Measurements from ENCODE around the gene IER5. TPM values are rescaled to one million over a fixed set of nuclear protein-coding genes. Genes with fewer than 3 reads are reported as not detected.
"Not testable (repeated sequence)": the region's sequence is repeated elsewhere in the genome, so short reads cannot be mapped to it uniquely, and the experiment has no call there.

Gene IER5
- polyA plus RNA-seq, 1 of the 3 experiments (the other 2 are of a cell fraction), result 52.9 TPM

DNA sequence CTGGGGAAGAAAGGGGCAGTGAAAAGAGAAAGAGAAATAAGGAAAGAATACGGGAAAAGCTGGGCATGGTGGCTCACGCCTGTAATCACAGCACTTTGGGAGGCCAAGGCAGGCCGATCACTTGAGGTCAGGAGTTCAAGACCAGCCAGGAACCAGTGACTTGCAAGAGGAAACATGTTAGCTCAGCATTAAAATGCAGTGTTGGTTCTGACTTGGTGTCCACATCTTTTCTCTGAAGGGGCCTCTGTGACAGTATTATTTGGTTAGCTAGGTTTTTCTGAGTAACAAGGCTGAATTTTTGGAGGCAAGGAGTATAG is 26.8 kb downstream of the IER5 start:
- Histone ChIP-seq H2AFZ (ENCODE audit: low read depth) (no peak overlapping the region), H4K20me1 (ENCODE audit: insufficient read depth) (no peaks in the 10 kb centered on the region), H3K27me3 (ENCODE audit: insufficient read depth) (no peaks in the 10 kb centered on the region), H3F3A (replicated peaks; ENCODE audit: insufficient read depth) (peaks cover 12% of the 10 kb centered on the region), H3K9me2 (no peaks in the 10 kb centered on the region), H3K4me3 (ENCODE audit: low read depth in 2 of 2, low read length in 1 of 2) (no peak overlapping the region), H3K4me2 (no peak overlapping the region), H3K9ac (no peak overlapping the region), H3K36me3 (replicated peaks in 1 of 2; ENCODE audit: control insufficient read depth in 1 of 2, insufficient read depth in 2 of 2, low read length in 1 of 2) (no peaks in the 10 kb centered on the region), H3K79me2 (ENCODE audit: insufficient read depth) (no peaks in the 10 kb centered on the region), H3K27ac (ENCODE audit: low read depth in 2 of 2, low read length in 1 of 2) (no peak overlapping the region), H3K9me3 (no peaks in the 10 kb centered on the region), H3K4me1 (ENCODE audit: control insufficient read depth in 1 of 2, insufficient read depth in 2 of 2, low read depth in 1 of 2, low read length in 1 of 2) (peaks cover 13 to 29% of the 10 kb centered on the region in 2 experiments; a peak in 3 of 4 replicates)
- ChIA-PET CTCF (interaction anchor here (2.8 to 18.5 kb wide), 3 partner anchors 8 to 27 kb away, joined by 8 to 143 read pairs (median 11); no protein-coding TSS in a partner anchor), POLR2A (no interaction called here)
- 90% methylated on average over 3 of the region's 3 CpGs for WGBS (ENCODE audit: low lambda C conversion rate)
- TF ChIP-seq, protein P1, sequence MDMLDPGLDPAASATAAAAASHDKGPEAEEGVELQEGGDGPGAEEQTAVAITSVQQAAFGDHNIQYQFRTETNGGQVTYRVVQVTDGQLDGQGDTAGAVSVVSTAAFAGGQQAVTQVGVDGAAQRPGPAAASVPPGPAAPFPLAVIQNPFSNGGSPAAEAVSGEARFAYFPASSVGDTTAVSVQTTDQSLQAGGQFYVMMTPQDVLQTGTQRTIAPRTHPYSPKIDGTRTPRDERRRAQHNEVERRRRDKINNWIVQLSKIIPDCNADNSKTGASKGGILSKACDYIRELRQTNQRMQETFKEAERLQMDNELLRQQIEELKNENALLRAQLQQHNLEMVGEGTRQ (IDR thresholded peaks at IDR 0.05; ENCODE audit: borderline replicate concordance, low read depth, low read length), result no peak
- TF ChIP-seq GABPA (IDR thresholded peaks at IDR 0.05; ENCODE audit: low read depth) (no peak), TAF1 (IDR thresholded peaks at IDR 0.05; ENCODE audit: borderline replicate concordance, low read depth, low read length) (no peak), NFIC (IDR thresholded peaks at IDR 0.05; ENCODE audit: borderline replicate concordance) (no peak), RXRA (IDR thresholded peaks at IDR 0.05; ENCODE audit: borderline replicate concordance, low read depth) (no peak), EP300 (IDR thresholded peaks at IDR 0.05; ENCODE audit: borderline replicate concordance in 1 of 2, low read depth in 1 of 2, low read length in 1 of 2) (no peak), YY1 (IDR thresholded peaks at IDR 0.05; ENCODE audit: low read depth) (no peak)
- TF ChIP-seq, protein P2, sequence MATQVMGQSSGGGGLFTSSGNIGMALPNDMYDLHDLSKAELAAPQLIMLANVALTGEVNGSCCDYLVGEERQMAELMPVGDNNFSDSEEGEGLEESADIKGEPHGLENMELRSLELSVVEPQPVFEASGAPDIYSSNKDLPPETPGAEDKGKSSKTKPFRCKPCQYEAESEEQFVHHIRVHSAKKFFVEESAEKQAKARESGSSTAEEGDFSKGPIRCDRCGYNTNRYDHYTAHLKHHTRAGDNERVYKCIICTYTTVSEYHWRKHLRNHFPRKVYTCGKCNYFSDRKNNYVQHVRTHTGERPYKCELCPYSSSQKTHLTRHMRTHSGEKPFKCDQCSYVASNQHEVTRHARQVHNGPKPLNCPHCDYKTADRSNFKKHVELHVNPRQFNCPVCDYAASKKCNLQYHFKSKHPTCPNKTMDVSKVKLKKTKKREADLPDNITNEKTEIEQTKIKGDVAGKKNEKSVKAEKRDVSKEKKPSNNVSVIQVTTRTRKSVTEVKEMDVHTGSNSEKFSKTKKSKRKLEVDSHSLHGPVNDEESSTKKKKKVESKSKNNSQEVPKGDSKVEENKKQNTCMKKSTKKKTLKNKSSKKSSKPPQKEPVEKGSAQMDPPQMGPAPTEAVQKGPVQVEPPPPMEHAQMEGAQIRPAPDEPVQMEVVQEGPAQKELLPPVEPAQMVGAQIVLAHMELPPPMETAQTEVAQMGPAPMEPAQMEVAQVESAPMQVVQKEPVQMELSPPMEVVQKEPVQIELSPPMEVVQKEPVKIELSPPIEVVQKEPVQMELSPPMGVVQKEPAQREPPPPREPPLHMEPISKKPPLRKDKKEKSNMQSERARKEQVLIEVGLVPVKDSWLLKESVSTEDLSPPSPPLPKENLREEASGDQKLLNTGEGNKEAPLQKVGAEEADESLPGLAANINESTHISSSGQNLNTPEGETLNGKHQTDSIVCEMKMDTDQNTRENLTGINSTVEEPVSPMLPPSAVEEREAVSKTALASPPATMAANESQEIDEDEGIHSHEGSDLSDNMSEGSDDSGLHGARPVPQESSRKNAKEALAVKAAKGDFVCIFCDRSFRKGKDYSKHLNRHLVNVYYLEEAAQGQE (IDR thresholded peaks at IDR 0.05; ENCODE audit: low read depth, low read length), result no peak
- DNase-seq, result no peak

DNA sequence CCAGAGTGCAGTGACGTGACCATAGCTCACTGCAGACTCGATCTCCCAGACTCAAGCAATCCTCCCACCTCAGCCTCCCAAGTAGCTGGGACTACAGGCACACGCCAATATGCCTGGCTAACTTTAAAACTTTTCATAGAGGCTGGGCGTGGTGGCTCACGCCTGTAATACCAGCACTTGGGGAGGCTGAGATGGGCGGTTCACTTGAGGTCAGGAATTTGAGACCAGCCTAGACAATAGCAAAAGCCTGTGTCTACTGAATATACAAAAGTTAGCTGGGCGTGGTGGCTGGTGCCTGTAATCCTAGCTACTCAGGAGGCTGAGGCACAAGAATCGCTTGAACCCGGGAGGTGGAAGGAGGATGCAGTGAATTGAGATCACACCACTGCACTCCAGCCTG is 27.5 kb downstream of the IER5 start:
- H4K20me1 ChIP-seq (ENCODE audit: insufficient read depth); H3K4me3 ChIP-seq (ENCODE audit: low read depth in 2 of 2, low read length in 1 of 2); H3K79me2 ChIP-seq (ENCODE audit: insufficient read depth); H3K4me2 ChIP-seq; POLR2A ChIA-PET; H3K36me3 ChIP-seq (replicated peaks in 1 of 2; ENCODE audit: control insufficient read depth in 1 of 2, insufficient read depth in 2 of 2, low read length in 1 of 2); H3K9me3 ChIP-seq; H3K9me2 ChIP-seq; DNase-seq; H2AFZ ChIP-seq (ENCODE audit: low read depth); H3K9ac ChIP-seq; H3K27me3 ChIP-seq (ENCODE audit: insufficient read depth); H3K27ac ChIP-seq (ENCODE audit: low read depth in 2 of 2, low read length in 1 of 2): not testable (repeated sequence)
- 94% methylated on average over 9 of the region's 9 CpGs for WGBS (ENCODE audit: low lambda C conversion rate)
- Histone ChIP-seq H3K4me1 (ENCODE audit: control insufficient read depth in 1 of 2, insufficient read depth in 2 of 2, low read depth in 1 of 2, low read length in 1 of 2) (peaks cover 13 to 29% of the 10 kb centered on the region in 2 experiments; a peak in 3 of 4 replicates), H3F3A (replicated peaks; ENCODE audit: insufficient read depth) (peaks cover 12% of the 10 kb centered on the region)
- CTCF ChIA-PET, result interaction anchor here (2.8 to 18.5 kb wide), 3 partner anchors 9 to 26 kb away, joined by 8 to 143 read pairs (median 11); no protein-coding TSS in a partner anchor
